Esophagus (tissue), 2 donors: ENCODE data around the gene CAMKK1. TPM values are rescaled to one million over a fixed set of nuclear protein-coding genes. Genes with fewer than 3 reads are reported as not detected.
A peak's percentile ranks its signal among the peaks of the same experiment; 100 is the strongest.

Experiments used
- H3K27ac ChIP-seq, 2 donors: one replicate each; pipeline ENCODE4 v1.5.1; 2013; ENCODE audit warnings: low read depth in 2 of 2, mild to moderate bottlenecking in 2 of 2, inconsistent platforms in 1 of 2, low read length in 1 of 2, moderate library complexity in 1 of 2
- H3K27me3 ChIP-seq, 2 donors: one replicate each; pipeline ENCODE4 v1.6.1; 2013; ENCODE audit warnings: low read length in 2 of 2, control low read depth in 1 of 2, mild to moderate bottlenecking in 1 of 2; ENCODE audit not compliant: insufficient read depth in 2 of 2, control insufficient read depth in 1 of 2
- H3K36me3 ChIP-seq, 2 donors: one replicate each; pipeline ENCODE4 v1.6.1; 2013; ENCODE audit warnings: low read length in 1 of 2; ENCODE audit not compliant: control insufficient read depth in 2 of 2, insufficient read depth in 2 of 2
- H3K4me1 ChIP-seq, 2 donors: one replicate each; pipeline ENCODE4 v1.6.1; 2013; ENCODE audit warnings: low read length in 1 of 2; ENCODE audit not compliant: control insufficient read depth in 2 of 2, insufficient read depth in 2 of 2
- H3K4me3 ChIP-seq, 2 donors: one replicate each; pipeline ENCODE4 v1.5.1; 2013; ENCODE audit warnings: low read length in 2 of 2, mild to moderate bottlenecking in 2 of 2, low read depth in 1 of 2, moderate library complexity in 1 of 2
- H3K9me3 ChIP-seq, 2 donors: one replicate each; pipeline ENCODE4 v1.6.1; 2013; ENCODE audit warnings: mild to moderate bottlenecking in 2 of 2, low read depth in 1 of 2, low read length in 1 of 2, moderate library complexity in 1 of 2; ENCODE audit not compliant: control insufficient read depth in 2 of 2, insufficient read depth in 1 of 2
- WGBS, 2 donors: extraction: QIAGEN DNeasy Blood & Tissue Kit; methylation state at CpG; one replicate each; pipeline ENCODE4 v1.1.7; 2013; 5-methylcytosine and 5-hydroxymethylcytosine counted together
- polyA plus RNA-seq, 2 donors: library from polyadenylated mRNA; stranded (reverse); fragments of 200-250 nt; gene quantifications; one replicate each; pipeline ENCODE4 v1.2.3, GENCODE V29; 2013
- donor health status: healthy with polysubstance abuse.
- donor health status: Bipolar disorder and iron deficiency.

Gene CAMKK1
- polyA plus RNA-seq, 2 donors = 4.9 to 5.3 TPM

DNA sequence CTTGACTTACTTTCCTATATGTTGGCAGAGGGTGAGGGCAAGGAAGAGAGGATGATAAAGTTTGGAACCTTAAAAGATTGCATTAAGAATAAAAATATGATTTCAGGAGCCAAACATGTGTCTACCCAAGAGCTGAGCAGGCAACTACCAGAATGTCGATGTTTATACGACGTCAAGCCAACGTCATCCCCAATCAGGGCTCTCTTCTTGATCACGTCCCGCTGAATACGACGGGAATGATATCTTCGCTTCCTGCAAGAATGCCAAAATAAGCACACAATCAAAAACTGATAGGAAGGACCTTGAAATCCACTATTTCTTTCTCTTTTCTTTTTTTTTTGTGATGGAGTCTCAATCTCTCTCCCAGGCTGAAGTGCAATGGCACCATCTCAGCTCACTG is 71.8 kb downstream of the CAMKK1 start:
- Histone ChIP-seq H3K27me3 (no peaks in the 10 kb centered on the region), H3K4me3 (no peak overlapping the region), H3K27ac (no peak overlapping the region), H3K36me3 (peaks cover 11 to 13% of the 10 kb centered on the region in 2 donors), H3K4me1 (no peaks in the 10 kb centered on the region), H3K9me3 (no peaks in the 10 kb centered on the region)
- 94 to 97% methylated on average over 9 of the region's 9 CpGs for WGBS, 2 donors

DNA sequence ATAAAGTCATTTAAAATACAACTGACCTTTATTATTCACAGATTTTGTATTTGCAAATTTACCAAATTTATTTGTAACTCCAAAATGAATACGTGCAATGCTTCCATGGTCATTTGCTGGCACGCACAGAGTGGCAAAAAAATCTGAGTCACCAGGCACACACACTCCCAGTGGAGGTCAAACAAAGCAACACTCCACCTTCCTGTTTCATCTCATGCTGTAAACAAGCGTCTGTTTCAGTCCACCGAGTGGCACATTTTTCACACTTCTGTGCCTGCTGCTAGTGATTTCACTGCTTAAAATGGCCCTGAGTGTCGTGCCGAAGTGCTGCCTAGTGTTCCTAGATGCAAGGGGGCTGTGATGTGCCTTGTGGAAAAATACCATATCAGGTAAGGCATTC is 74.1 kb downstream of the CAMKK1 start:
- peaks cover 22% of the 10 kb centered on the region in 2 donors for H3K36me3 ChIP-seq
- H3K27ac ChIP-seq = no peak overlapping the region
- WGBS, 2 donors = 77 to 80% methylated on average over 6 of the region's 6 CpGs

DNA sequence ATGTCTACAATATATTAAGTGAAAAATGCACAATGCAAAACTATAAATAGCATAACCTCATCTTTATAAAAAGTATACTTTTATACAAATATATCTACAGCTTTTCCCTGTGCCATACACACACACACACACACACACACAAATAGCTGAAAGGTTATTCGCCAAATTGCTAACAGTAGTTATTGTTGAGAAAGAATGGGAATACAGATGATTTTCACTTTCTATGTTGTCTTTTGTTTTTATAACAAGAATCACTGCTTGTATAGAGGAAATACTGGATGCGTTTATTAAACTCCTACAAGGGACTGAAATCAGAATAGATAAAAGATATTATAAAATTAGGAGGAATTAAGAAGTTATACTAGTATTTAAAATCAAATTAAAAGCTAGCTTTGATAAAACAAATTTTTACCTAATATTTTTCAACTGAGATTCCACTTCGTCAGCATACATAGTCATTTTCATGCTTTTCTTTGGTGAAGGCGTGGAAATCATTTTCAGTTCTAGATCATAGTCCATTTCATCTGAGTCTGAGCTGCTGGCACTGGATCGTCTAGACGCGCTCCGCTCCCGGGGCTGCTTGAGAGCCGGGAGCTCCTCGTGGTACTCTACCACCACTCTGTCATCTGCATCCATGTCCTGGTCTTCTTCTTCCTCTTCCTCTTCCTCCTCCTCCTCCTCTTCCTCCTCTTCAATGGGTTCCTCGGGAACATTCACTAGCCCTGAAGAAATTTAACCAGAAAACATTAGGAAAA is 74.8 kb downstream of the CAMKK1 start:
- H3K27me3 ChIP-seq = no peaks in the 10 kb centered on the region
- H3K9me3 ChIP-seq = no peaks in the 10 kb centered on the region
- peaks cover 25 to 26% of the 10 kb centered on the region in 2 donors for H3K36me3 ChIP-seq
- no peak overlapping the region for H3K27ac ChIP-seq
- no peaks in the 10 kb centered on the region for H3K4me1 ChIP-seq
- no peak overlapping the region for H3K4me3 ChIP-seq
- WGBS, 2 donors = 91 to 92% methylated on average over 12 of the region's 12 CpGs

More for the DNA sequence above, 74.1 kb downstream of the CAMKK1 start:
- H3K9me3 ChIP-seq = no peaks in the 10 kb centered on the region
- H3K4me3 ChIP-seq = no peak overlapping the region
- no peaks in the 10 kb centered on the region for H3K27me3 ChIP-seq
- no peaks in the 10 kb centered on the region for H3K4me1 ChIP-seq

DNA sequence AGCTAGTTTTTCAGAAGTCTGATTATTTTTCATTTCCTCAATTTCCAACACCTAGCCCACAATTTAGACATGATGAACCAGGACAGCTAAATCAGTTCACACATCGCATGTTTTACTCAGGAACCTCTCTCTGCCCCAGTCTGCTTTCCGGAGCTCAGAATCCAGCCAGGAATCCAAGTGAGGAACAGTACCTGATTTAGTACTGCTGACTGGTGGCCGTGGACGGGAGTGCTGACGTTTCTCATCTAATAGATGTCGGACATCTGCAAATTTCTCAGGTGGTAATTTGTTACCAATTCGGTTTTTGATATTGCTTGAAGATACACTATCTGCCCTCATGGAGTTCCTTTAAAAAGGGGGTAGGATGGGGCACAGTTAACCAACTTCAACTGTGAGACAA is 76.9 kb downstream of the CAMKK1 start:
- Histone ChIP-seq H3K27me3 (no peaks in the 10 kb centered on the region), H3K27ac (no peak overlapping the region), H3K9me3 (no peaks in the 10 kb centered on the region), H3K36me3 (peaks cover 30 to 31% of the 10 kb centered on the region in 2 donors), H3K4me3 (no peak overlapping the region), H3K4me1 (no peaks in the 10 kb centered on the region)
- WGBS, 2 donors = 88 to 90% methylated on average over 7 of the region's 7 CpGs

DNA sequence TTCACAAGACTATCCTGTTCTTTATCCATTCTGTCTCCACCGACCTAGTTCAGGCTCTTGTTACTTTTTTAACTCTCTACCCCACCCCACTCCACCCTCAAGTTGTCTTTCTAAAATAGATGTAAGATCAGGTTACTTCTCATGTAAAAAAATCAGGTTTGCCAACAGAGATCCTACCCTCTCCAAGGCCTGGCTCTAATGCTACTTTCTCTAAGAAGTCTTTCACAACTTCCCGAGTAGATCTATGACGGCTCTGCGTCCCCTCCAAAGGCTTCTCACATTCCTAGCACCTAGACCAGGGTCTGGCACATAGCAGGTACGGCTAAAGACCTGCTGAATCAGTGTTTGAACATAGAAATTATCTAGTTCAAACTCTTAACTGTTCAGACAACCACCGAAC is 77.7 kb downstream of the CAMKK1 start:
- Histone ChIP-seq H3K36me3 (peaks cover 30 to 38% of the 10 kb centered on the region in 2 donors), H3K4me3 (no peak overlapping the region), H3K4me1 (no peaks in the 10 kb centered on the region), H3K9me3 (no peaks in the 10 kb centered on the region), H3K27me3 (no peaks in the 10 kb centered on the region), H3K27ac (no peak overlapping the region)
- WGBS, 2 donors = 90 to 92% methylated on average over 6 of the region's 6 CpGs

DNA sequence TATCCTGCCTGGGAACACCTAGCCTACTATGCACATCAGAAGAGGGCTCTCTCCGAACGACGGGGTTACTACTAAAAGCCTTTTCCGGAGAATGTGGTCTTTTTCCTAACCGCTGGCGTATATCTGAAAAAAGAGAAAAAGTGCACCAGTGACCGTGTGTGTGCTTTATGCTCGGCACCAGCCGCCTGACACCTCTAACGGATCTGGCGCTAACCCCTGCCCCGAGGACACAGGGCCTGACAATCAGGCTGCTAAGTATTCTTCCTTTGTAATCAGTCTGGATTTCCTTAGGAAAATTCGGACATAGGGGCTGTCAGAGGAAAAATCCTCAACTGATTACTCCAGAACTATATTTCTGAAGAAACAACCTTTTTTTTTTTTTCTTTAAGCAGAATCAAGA is 78.5 kb downstream of the CAMKK1 start:
- H3K4me1 ChIP-seq = no peaks in the 10 kb centered on the region
- no peaks in the 10 kb centered on the region for H3K9me3 ChIP-seq
- WGBS, 2 donors = 91 to 92% methylated on average over 13 of the region's 13 CpGs
- H3K36me3 ChIP-seq = peaks cover 30 to 38% of the 10 kb centered on the region in 2 donors
- H3K4me3 ChIP-seq = no peak overlapping the region
- H3K27me3 ChIP-seq = no peaks in the 10 kb centered on the region
- H3K27ac ChIP-seq = no peak overlapping the region

DNA sequence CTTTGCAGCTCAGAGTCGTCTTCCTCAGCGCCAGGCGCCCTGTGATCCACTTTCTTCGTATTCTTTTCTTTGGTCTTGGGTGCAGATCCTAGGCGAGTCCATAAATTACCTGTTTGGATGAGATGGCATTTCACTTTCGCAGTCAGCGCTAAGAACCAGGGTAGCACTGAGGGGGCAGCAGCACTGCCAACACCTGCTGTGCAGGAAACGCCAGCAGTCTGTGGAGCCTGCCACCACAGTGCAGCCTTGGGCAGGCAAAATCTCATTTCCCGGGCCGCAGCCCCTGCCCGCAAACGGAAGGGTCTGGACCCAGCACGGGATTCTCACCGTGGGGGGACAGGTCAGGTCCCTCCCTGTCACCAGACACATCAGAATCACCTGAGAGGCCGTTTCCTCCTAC is 79.7 kb downstream of the CAMKK1 start:
- H3K27ac ChIP-seq = peak overlapping the region in 1 of 2 donors; percentile 36
- no peaks in the 10 kb centered on the region for H3K4me1 ChIP-seq
- H3K27me3 ChIP-seq = no peaks in the 10 kb centered on the region
- no peaks in the 10 kb centered on the region for H3K9me3 ChIP-seq
- 88 to 93% methylated on average over 15 of the region's 15 CpGs for WGBS, 2 donors
- peaks cover 30 to 34% of the 10 kb centered on the region in 2 donors for H3K36me3 ChIP-seq
- H3K4me3 ChIP-seq = no peak overlapping the region

DNA sequence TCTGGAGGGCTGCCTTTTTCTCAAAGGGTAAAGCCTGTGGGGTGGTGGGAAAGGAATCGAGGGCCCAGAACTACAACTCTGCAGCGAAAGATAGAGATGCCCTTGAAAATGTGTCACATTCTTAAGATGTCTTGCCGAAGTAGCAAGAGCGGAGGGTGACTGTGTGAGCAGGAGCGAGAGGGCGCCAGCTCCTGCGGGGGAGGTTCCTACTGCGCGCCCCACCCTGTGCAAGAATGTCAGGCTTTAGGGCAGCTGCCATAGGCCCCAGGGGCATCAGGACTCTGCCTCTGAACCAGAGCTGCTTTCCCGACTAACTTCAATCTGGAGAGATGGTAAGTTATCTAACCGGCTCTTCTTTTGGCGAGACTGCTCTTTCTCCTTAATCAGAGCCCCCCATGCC is 80.1 kb downstream of the CAMKK1 start:
- Histone ChIP-seq H3K36me3 (peaks cover 30 to 34% of the 10 kb centered on the region in 2 donors), H3K27ac (peak overlapping the region in 1 of 2 donors; percentile 36), H3K4me1 (no peaks in the 10 kb centered on the region), H3K27me3 (no peaks in the 10 kb centered on the region), H3K4me3 (no peak overlapping the region), H3K9me3 (no peaks in the 10 kb centered on the region)
- 81 to 84% methylated on average over 12 of the region's 12 CpGs for WGBS, 2 donors

DNA sequence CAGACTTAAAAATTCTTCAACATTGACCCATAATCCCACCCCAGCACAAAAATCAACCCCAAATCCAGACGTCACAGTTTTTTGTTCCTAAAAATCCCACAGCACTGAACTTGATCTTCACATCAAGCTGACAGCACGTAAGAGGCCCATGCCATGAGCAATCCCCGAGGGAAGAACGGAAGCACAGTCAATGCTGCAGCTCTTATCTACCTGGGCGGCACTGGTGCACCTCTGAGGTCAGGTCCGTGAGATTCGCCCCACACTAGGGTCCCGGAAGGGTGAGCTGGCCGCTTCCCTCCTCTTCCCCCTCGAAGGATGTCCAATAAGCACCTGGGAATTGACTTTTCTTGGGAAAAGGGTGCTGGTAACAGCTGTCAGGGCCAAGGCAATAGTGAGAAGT is 80.6 kb downstream of the CAMKK1 start:
- Histone ChIP-seq H3K36me3 (peaks cover 30 to 34% of the 10 kb centered on the region in 2 donors), H3K27ac (no peak overlapping the region), H3K27me3 (no peaks in the 10 kb centered on the region), H3K9me3 (no peaks in the 10 kb centered on the region), H3K4me3 (no peak overlapping the region), H3K4me1 (no peaks in the 10 kb centered on the region)
- WGBS, 2 donors = 89 to 90% methylated on average over 10 of the region's 10 CpGs
